HCT116 (cell line): ENCODE measurements around the gene ZKSCAN2. TPM values are rescaled to one million over a fixed set of nuclear protein-coding genes. Genes with fewer than 3 reads are reported as not detected.

Source experiments
- ATAC-seq: fragments of 200-7000 bp; cut with Tn5 transposase; 2 replicates; pipeline ENCODE4 v1.9.1; 2020; ENCODE audit warnings: mild to moderate bottlenecking, moderate library complexity
- BruUV-seq: library from RNA; stranded (reverse); fragments of 400-500 nt; replicated peaks from 2 replicates; lab custom pipeline; 2021; lab: Mats Ljungman, UMichigan
- CTCF ChIA-PET: fragments of 300-600 bp; sonication (Branson Sonifier 250); formaldehyde crosslinking; loops from one replicate; lab custom pipeline; 2021; ENCODE audit warnings: antibody characterized with exemption; lab: Charles Lee
- POLR2A ChIA-PET: fragments of 300-600, 350-600 bp; sonication (Branson Sonifier 250); formaldehyde crosslinking; loops from one replicate; lab custom pipeline; 2021; ENCODE audit warnings: antibody characterized with exemption; lab: Charles Lee
- RAD21 ChIA-PET, 2 experiments: fragments of 300-600 bp; sonication (Branson Sonifier 250); formaldehyde crosslinking; loops; one replicate each; lab custom pipeline; 2023; ENCODE audit warnings: low total read pairs in 2 of 2; ENCODE audit not compliant: uncharacterized antibody in 2 of 2, unreplicated experiment in 2 of 2, low non-redundant PET in 1 of 2; lab: Charles Lee
- DNase-seq: peaks from one replicate; pipeline ENCODE4 v3.0.0-alpha.2; 2010; ENCODE audit warnings: low read depth, low spot score
- H2AFZ ChIP-seq: fragments of 200-600 bp; shearing (Covaris generic), sonication (generic); 2 replicates; pipeline ENCODE4 v1.6.1; 2017; ENCODE audit warnings: low read depth, mixed run types, mixed read lengths, antibody characterized with exemption, low read length; ENCODE audit not compliant: poor library complexity, severe bottlenecking
- H3K27ac ChIP-seq: 2 replicates; pipeline ENCODE4 v1.5.1; 2012; ENCODE audit warnings: low read depth, low read length
- H3K27me3 ChIP-seq: fragments of 200-600 bp; sonication (generic); 2 replicates; pipeline ENCODE4 v1.6.1; 2016; ENCODE audit warnings: mixed run types, low read length, mixed read lengths; ENCODE audit not compliant: insufficient read depth
- H3K36me3 ChIP-seq, 2 experiments: fragments of 200-500 bp in 1 of 2; fragments of 200-600 bp in 1 of 2; sonication (Bioruptor generic) in 1 of 2; sonication (generic) in 1 of 2; 2 replicates each; pipeline versions ENCODE4 v1.5.1 to v1.6.1; 2014 to 2016; ENCODE audit warnings: low read length in 2 of 2, inconsistent platforms in 1 of 2, mixed read lengths in 1 of 2, mixed run types in 1 of 2; ENCODE audit not compliant: insufficient read depth in 2 of 2, control insufficient read depth in 1 of 2
- H3K4me1 ChIP-seq, 2 experiments: fragments of 200-600 bp in 1 of 2; sonication (generic) in 1 of 2; 2 replicates each; pipeline versions ENCODE4 v1.5.1 to v1.6.1; 2012 to 2017; ENCODE audit warnings: low read length in 2 of 2, inconsistent platforms in 1 of 2, mild to moderate bottlenecking in 1 of 2, mixed read lengths in 1 of 2, mixed run types in 1 of 2, moderate library complexity in 1 of 2; ENCODE audit not compliant: insufficient read depth in 2 of 2, control insufficient read depth in 1 of 2
- H3K4me2 ChIP-seq: fragments of 200-600 bp; sonication (generic); 2 replicates; pipeline ENCODE4 v1.6.1; 2017; ENCODE audit warnings: mixed run types, low read length, mixed read lengths
- H3K4me3 ChIP-seq, 2 experiments: fragments of 200-600 bp in 1 of 2; sonication (generic) in 1 of 2; replicated peaks in 1 of 2; 2 replicates each; pipeline ENCODE4 v1.5.1; 2011 to 2016; ENCODE audit warnings: low read length in 2 of 2, control low read depth in 1 of 2, low read depth in 1 of 2, mild to moderate bottlenecking in 1 of 2, mixed read lengths in 1 of 2, mixed run types in 1 of 2
- H3K79me2 ChIP-seq: fragments of 200-600 bp; sonication (generic); 2 replicates; pipeline ENCODE4 v1.6.1; 2017; ENCODE audit warnings: mild to moderate bottlenecking, mixed run types, low read length, moderate library complexity, mixed read lengths; ENCODE audit not compliant: insufficient read depth
- H3K9ac ChIP-seq: fragments of 200-600 bp; sonication (generic); 2 replicates; pipeline ENCODE4 v1.6.1; 2016; ENCODE audit warnings: low read length, mixed read lengths
- H3K9me2 ChIP-seq: fragments of 200-600 bp; sonication (generic), shearing (Covaris generic); 2 replicates; pipeline ENCODE4 v1.6.1; 2017; ENCODE audit warnings: mixed run types, mild to moderate bottlenecking, moderate library complexity; ENCODE audit not compliant: insufficient read depth
- H3K9me3 ChIP-seq, 2 experiments: fragments of 200-500 bp in 1 of 2; fragments of 200-600 bp in 1 of 2; sonication (Bioruptor generic) in 1 of 2; sonication (generic) in 1 of 2; 2 replicates each; pipeline ENCODE4 v1.6.1; 2014 to 2017; ENCODE audit warnings: low read length in 2 of 2, mixed read lengths in 2 of 2, inconsistent platforms in 1 of 2, low read depth in 1 of 2, mild to moderate bottlenecking in 1 of 2, mixed run types in 1 of 2, moderate library complexity in 1 of 2; ENCODE audit not compliant: control insufficient read depth in 1 of 2, insufficient read depth in 1 of 2
- H4K20me1 ChIP-seq: fragments of 200-600 bp; sonication (generic), shearing (Covaris generic); 2 replicates; pipeline ENCODE4 v1.6.1; 2017; ENCODE audit warnings: mixed run types, mild to moderate bottlenecking, moderate library complexity; ENCODE audit not compliant: insufficient read depth
- EGR1 ChIP-seq: IDR thresholded peaks from 2 replicates; pipeline ENCODE4 v1.6.1; 2012; ENCODE audit warnings: low read depth
- EZH2phosphoT487 ChIP-seq: fragments of 200-600 bp; IDR thresholded peaks from 2 replicates; pipeline ENCODE4 v1.6.1; 2018; ENCODE audit warnings: antibody characterized with exemption, borderline replicate concordance
- FOSL1 ChIP-seq: IDR thresholded peaks from 2 replicates; pipeline ENCODE4 v1.6.1; 2012; ENCODE audit warnings: low read depth
- POLR2AphosphoS5 ChIP-seq: IDR thresholded peaks from 2 replicates; pipeline ENCODE4 v1.6.1; 2011; ENCODE audit warnings: mild to moderate bottlenecking, low read depth, low read length, moderate library complexity
- RAD21 ChIP-seq: IDR thresholded peaks from 2 replicates; pipeline ENCODE4 v1.6.1; 2012; ENCODE audit warnings: low read depth, mild to moderate bottlenecking
- SIN3A ChIP-seq: IDR thresholded peaks from 2 replicates; pipeline ENCODE4 v1.6.1; 2012; ENCODE audit warnings: low read depth
- SRF ChIP-seq: IDR thresholded peaks from 2 replicates; pipeline ENCODE4 v1.6.1; 2012; ENCODE audit warnings: low read depth
- TCF7L2 ChIP-seq: IDR thresholded peaks from 2 replicates; pipeline ENCODE4 v1.7.0; 2011; ENCODE audit warnings: borderline replicate concordance, inconsistent platforms; ENCODE audit not compliant: insufficient read depth, insufficient read length; ENCODE audit errors: extremely low read depth
- YY1 ChIP-seq: IDR thresholded peaks from 2 replicates; pipeline ENCODE4 v1.6.1; 2011; ENCODE audit warnings: low read length, low read depth, moderate library complexity, mild to moderate bottlenecking; ENCODE audit not compliant: insufficient replicate concordance; ENCODE audit errors: extremely low read depth
- ZFX ChIP-seq: fragments of 450-650 bp; IDR thresholded peaks from 2 replicates; pipeline ENCODE4 v1.6.1; 2017
- ZNF274 ChIP-seq: fragments of 200-500 bp; sonication (Bioruptor generic); IDR thresholded peaks from 2 replicates; pipeline ENCODE4 v1.6.1; 2014; ENCODE audit warnings: mild to moderate bottlenecking, low read depth, low read length, inconsistent platforms
- intact Hi-C: fragments of 100-400 bp; cut with micrococcal nuclease; formaldehyde crosslinking; loops from 2 replicates; pipeline ENCODE4 v1.10.0; 2022
- total RNA-seq: library from RNA; stranded (reverse); gene quantifications from one replicate; pipeline ENCODE4 v1.2.1, GENCODE V29; 2021; ENCODE audit not compliant: unreplicated experiment
- TF ChIP-seq, protein P1 (sequence below): IDR thresholded peaks from 2 replicates; pipeline ENCODE4 v1.6.1; 2012; ENCODE audit warnings: low read depth
- TF ChIP-seq, protein P2 (sequence below): IDR thresholded peaks from 2 replicates; pipeline ENCODE4 v1.6.1; 2012
- TF ChIP-seq, protein P3 (sequence below): IDR thresholded peaks from 2 replicates; pipeline ENCODE4 v1.6.1; 2012

ZKSCAN2 gene
- total RNA-seq, 1 experiment from 2014 or later, result 12.3 TPM

DNA sequence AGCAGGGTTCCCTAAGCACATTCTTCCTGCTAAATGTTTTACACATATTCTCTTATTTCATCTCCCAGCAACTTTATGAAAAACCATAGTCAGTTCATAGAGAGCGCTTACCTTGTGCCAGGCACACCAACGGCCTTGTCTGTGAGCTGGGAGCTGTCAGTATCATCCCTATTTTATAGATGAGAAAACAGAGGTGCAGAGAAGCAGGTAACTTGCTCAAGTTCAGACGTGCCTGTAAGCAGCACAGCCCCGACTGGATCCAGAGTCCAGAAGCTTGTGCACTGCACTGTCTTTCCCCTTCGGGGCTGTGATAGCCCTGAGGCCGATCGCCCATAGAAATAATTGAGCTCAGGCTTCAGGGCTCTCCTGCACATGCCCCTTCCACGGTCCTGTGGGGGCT lies 34.7 kb downstream of the ZKSCAN2 start:
- Histone ChIP-seq H3K79me2 (no peaks in the 10 kb centered on the region), H3K9me2 (no peaks in the 10 kb centered on the region), H2AFZ (no peak overlapping the region), H3K4me2 (no peak overlapping the region), H3K9me3 (no peaks in the 10 kb centered on the region), H3K36me3 (no peaks in the 10 kb centered on the region), H3K4me3 (no peak overlapping the region), H4K20me1 (no peaks in the 10 kb centered on the region), H3K4me1 (peaks cover 0 to 11% of the 10 kb centered on the region in 2 experiments; a peak in 3 of 4 replicates), H3K9ac (no peak overlapping the region), H3K27ac (no peak overlapping the region), H3K27me3 (no peaks in the 10 kb centered on the region)
- TF ChIP-seq RAD21 (no peak), YY1 (no peak), ZFX (no peak), FOSL1 (no peak), TCF7L2 (no peak), SIN3A (no peak), SRF (no peak), ZNF274 (no peak), EZH2phosphoT487 (no peak), EGR1 (no peak), POLR2AphosphoS5 (no peak)
- TF ChIP-seq, protein P1, sequence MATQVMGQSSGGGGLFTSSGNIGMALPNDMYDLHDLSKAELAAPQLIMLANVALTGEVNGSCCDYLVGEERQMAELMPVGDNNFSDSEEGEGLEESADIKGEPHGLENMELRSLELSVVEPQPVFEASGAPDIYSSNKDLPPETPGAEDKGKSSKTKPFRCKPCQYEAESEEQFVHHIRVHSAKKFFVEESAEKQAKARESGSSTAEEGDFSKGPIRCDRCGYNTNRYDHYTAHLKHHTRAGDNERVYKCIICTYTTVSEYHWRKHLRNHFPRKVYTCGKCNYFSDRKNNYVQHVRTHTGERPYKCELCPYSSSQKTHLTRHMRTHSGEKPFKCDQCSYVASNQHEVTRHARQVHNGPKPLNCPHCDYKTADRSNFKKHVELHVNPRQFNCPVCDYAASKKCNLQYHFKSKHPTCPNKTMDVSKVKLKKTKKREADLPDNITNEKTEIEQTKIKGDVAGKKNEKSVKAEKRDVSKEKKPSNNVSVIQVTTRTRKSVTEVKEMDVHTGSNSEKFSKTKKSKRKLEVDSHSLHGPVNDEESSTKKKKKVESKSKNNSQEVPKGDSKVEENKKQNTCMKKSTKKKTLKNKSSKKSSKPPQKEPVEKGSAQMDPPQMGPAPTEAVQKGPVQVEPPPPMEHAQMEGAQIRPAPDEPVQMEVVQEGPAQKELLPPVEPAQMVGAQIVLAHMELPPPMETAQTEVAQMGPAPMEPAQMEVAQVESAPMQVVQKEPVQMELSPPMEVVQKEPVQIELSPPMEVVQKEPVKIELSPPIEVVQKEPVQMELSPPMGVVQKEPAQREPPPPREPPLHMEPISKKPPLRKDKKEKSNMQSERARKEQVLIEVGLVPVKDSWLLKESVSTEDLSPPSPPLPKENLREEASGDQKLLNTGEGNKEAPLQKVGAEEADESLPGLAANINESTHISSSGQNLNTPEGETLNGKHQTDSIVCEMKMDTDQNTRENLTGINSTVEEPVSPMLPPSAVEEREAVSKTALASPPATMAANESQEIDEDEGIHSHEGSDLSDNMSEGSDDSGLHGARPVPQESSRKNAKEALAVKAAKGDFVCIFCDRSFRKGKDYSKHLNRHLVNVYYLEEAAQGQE, result no peak
- TF ChIP-seq, protein P2, sequence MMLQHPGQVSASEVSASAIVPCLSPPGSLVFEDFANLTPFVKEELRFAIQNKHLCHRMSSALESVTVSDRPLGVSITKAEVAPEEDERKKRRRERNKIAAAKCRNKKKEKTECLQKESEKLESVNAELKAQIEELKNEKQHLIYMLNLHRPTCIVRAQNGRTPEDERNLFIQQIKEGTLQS, result no peak
- TF ChIP-seq, protein P3, sequence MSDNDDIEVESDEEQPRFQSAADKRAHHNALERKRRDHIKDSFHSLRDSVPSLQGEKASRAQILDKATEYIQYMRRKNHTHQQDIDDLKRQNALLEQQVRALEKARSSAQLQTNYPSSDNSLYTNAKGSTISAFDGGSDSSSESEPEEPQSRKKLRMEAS, result no peak
- RAD21 ChIA-PET, result no interaction called here
- POLR2A ChIA-PET, result no interaction called here
- intact Hi-C loops, result no loop called here
- DNase-seq, result no peak
- ATAC-seq, result no peak
- CTCF ChIA-PET, result interaction anchor here (1.0 to 1.3 kb wide), 2 partner anchors 9 to 115 kb away, joined by 4 read pairs; no protein-coding TSS in a partner anchor
- no TSS peak for BruUV-seq
